HG03135 (cell line): ENCODE measurements around the gene MAPKBP1.

ENCODE experiments used
- ATAC-seq: cut with Tn5 transposase; IDR thresholded peaks from one replicate; pipeline ENCODE4 v1.9.1; 2021; ENCODE audit warnings: mild to moderate bottlenecking, moderate library complexity; ENCODE audit not compliant: unreplicated experiment

MAPKBP1 gene

GRCh38 chr15:41780727-41781126 lies 6.4 kb downstream of the MAPKBP1 start:
- no peak for ATAC-seq

GRCh38 chr15:41782371-41783282 lies 8.3 kb downstream of the MAPKBP1 start:
- no peak for ATAC-seq

GRCh38 chr15:41783296-41783695 lies 9.0 kb downstream of the MAPKBP1 start:
- no peak for ATAC-seq

DNA sequence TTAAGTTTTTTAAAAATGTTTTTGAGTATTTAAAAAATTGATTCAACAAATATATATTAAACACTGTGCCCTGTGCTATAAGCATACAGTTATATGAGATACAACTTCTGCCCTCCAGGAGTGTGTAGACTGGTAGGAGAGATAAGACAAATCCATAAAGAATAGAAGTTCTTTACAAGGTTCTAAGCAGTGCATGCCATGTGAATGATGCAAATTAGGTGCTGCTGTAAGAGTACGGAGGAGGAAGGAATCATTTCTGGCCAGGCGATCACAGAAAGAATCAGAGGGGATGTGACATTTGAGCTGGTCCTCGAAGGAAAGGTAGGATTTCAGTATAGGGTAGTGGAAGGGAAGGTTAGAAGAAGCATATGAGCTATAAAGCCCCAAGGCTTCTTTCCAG lies 14.0 kb downstream of the MAPKBP1 start:
- ATAC-seq: no peak

- ATAC-seq: no peak
These were observed 15.0 kb downstream of the MAPKBP1 start for GRCh38 chr15:41789236-41789635.

DNA sequence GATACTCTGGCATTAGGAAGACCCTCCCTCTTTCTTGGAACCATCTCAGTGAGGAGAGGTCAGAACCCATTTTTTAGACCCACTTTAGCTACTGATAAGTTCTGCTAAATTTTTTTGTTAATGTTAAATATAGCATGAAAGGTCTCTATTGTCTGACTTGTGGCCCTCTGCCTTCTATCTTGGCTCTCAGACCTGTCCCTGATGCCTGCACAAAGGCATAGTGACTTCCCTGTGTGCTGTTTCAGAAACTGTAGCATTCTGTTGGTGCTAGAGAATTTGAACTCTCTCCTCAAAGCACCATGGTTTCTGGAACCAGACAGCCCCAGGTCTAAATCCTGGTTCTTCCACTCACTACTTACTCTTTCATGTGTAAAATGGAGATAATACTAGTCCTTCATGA lies 15.4 kb downstream of the MAPKBP1 start:
- ATAC-seq: no peak

GRCh38 chr15:41790169-41790568 lies 15.9 kb downstream of the MAPKBP1 start:
- no peak for ATAC-seq

DNA sequence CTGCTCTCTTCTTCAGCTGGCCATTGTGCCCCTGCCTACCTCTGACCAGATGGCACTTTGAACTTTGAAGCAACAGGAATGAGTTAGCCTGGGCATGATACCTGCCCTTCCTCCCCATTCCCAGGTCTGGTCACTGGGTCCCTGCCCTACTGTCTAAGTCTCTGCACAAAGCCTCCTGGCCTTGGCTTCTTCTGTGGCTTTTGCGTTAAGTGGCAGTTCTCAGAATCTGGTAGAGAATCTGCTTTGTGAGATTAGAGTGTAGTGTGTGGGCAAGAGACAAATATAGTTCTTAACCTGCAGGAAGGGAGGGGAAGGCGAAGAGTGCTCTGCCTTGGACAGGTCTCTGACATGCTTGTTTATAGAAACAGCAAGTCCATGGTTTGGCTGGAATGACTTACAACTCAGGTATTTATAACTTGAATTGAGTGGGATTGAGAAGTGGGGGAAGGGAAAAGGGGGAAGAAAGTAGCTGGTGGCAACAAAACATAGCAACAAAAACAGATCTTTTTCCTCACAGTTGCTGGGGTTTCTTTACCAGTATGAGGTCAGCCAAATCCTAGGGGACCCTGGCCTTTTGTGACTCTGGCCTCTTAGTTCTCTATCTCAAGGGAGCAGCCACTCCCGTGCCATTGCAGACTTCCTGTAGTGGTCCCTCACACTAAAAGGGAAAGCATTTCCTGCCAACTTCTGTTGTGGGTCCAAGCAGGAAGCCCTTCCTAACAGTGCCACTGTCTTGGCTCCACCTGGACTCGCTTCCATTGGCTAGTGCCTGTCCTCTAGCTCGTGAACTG lies 16.7 kb downstream of the MAPKBP1 start:
- ATAC-seq: no peak

GRCh38 chr15:41791547-41791937 lies 17.3 kb downstream of the MAPKBP1 start:
- ATAC-seq: no peak

DNA sequence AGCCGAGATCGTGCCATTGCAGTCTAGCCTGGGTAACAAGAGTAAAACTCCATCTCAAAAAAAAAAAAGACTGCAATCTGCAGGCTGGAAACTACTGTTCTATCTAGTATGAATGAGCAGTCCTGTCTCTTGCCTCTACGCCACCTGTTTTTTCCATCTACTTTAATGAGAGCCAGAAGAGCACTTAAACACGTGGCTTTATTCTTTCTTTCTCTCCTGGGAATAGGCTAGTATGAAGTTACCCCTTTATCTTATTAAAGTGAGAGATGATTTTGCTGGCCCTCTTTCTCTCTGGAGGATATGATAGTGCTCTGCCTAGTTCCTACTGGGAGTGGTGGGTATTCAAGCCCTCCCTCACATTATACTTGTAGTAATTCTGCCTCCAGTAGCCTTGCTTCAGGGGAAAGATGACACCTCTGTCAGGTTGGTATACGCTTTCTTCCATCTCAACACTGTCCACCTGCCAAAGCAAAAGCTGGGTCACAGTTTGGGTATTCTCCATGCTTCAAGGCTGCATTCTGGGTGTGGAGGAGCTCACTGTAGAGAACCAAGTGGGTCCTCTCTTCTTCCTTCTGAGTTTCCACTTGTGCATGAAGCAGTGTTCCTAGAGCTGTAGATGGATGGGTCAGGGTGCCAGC lies 17.8 kb downstream of the MAPKBP1 start:
- no peak for ATAC-seq

- ATAC-seq: no peak
These were observed 19.8 kb downstream of the MAPKBP1 start for GRCh38 chr15:41794081-41794480.

GRCh38 chr15:41795996-41796856 lies 21.9 kb downstream of the MAPKBP1 start:
- ATAC-seq: no peak

DNA sequence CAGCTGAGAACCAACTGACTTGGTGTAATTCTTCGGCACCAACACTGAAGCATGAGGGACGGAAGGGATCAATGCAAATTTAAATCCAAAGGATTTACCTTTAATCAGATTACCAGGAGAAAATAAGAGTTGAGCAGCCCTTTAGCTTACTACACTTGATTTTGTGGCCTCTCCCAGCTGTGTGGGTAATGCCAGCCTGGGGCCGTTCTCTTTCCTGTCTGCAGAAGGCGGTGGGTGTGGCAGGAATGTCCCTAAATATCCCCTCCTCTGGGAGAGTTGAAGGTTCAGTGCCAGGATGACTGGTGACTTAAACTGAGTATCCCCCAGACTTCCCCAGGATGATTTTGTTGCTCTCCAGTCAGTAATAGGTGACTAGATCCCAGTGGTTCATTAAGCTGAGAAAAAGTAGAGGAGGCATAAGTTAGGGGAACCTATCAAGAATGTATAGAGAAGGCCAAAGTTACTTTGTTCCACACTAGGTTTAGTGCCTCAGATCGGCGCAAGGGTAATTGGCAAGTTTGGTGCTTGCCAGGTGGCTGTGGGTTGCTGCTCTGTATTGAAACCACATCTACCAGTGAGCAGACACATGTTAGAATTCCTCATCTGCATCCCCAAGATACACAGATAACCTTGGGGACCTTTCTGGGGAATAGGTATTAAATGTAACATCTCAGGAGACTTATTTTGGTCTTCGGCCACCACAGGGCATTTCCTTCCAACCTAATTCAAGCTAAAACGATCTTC lies 23.1 kb downstream of the MAPKBP1 start:
- ATAC-seq: no peak

- ATAC-seq: no peak
These were observed 24.6 kb downstream of the MAPKBP1 start for GRCh38 chr15:41798607-41799487.

DNA sequence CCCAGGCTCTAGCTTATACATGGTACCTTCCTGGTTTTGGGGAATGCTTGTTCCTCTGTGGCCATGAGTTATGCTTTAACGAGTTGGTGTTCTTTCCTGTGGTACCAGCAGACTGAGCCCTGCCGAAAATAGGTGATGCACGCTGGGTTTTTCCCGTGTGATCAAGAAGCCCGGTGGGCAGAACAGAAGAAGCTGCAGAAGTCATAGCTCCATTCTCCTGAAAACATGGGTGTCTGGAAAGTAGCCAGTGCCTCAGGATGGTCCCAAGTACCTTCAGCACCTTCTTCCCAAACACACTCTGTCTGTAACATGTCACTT lies 25.2 kb downstream of the MAPKBP1 start:
- no peak for ATAC-seq

DNA sequence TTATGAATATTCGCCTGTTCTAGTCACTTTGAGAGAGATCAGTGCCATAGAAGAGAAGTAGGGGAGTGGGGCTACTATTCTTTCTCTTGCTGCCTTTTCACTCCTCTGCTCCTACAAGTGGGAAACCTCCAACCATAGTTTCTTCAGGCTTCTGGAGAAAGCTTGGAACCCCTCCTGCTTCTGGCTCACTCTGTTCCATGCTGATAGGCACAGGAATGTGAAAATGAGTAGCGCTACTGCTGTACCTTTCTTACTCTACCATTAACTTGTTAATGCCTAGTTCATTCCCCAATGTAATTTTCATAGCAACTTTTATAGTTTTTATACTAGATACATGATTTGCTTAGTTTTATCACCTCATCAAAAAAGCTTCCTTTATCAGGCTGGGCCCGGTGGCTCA lies 26.9 kb downstream of the MAPKBP1 start:
- no peak for ATAC-seq

GRCh38 chr15:41801850-41802455 lies 27.7 kb downstream of the MAPKBP1 start:
- ATAC-seq: no peak

DNA sequence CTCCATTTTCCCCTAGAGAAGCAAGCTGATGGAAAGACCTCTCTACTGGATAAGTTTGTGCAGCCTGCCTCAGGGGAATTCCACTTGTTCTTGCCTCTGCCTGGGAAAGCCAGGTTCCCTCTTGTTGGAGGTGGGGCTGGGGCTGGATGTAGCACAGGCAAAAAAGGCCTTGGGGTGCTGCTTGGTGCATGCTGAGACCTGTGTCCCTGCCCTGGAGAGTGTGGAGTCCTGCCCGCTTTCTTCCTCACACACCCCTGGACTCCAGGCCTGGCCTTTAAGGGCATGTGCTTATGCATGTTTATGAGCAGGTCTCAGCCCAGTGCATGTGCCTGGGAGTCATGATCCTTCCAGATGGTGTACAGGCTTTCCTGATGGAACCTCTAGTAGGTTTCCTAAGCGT lies 30.1 kb downstream of the MAPKBP1 start:
- ATAC-seq: no peak
